K562 (cell line): ENCODE measurements around the gene LAPTM5.

Experiments
- BHLHE40 ChIP-seq: IDR thresholded peaks from 2 replicates; pipeline ENCODE4 v1.6.1; 2011; ENCODE audit warnings: low read length, improper control_type of control experiment
- BRCA1 ChIP-seq, 2 experiments: fragments of 450-650 bp in 1 of 2; sonication (generic) in 1 of 2; formaldehyde crosslinking in 1 of 2; IDR thresholded peaks; 2 replicates each; pipeline versions ENCODE4 v1.5.0 to v1.6.1; 2017 to 2020; ENCODE audit warnings: mild to moderate bottlenecking in 1 of 2, missing genetic modification reagents in 1 of 2
- BRD4 ChIP-seq: fragments of 200-600 bp; sonication (generic); IDR thresholded peaks from 2 replicates; pipeline ENCODE4 v1.6.1; 2017; ENCODE audit warnings: inconsistent platforms
- KAT2B ChIP-seq: IDR thresholded peaks from one replicate; pipeline ENCODE4 v1.6.1; 2012; ENCODE audit warnings: low read depth, mild to moderate bottlenecking, control low read depth, inconsistent platforms, low read length, moderate library complexity
- POLR2A ChIP-seq: fragments of 450-650 bp; conservative IDR thresholded peaks from 2 replicates; pipeline ENCODE4 v1.6.1; 2016
- PPARD ChIP-seq: fragments of 250-450 bp; sonication (Bioruptor Pico); IDR thresholded peaks from 2 replicates; pipeline ENCODE4 v1.8.0; 2022; ENCODE audit warnings: inconsistent platforms, mild to moderate bottlenecking, moderate library complexity
- SMC3 ChIP-seq: conservative IDR thresholded peaks from 2 replicates; pipeline ENCODE4 v1.6.1; 2011; ENCODE audit warnings: low read depth, low read length, improper control_type of control experiment; ENCODE audit not compliant: insufficient read depth
- TAF1 ChIP-seq: IDR thresholded peaks from 2 replicates; pipeline ENCODE4 v1.6.1; 2011; ENCODE audit warnings: mild to moderate bottlenecking, low read length, moderate library complexity; ENCODE audit not compliant: insufficient read depth, control insufficient read depth, severe bottlenecking; ENCODE audit errors: extremely low read depth
- ZNF146 ChIP-seq: IDR thresholded peaks from one replicate; pipeline ENCODE4 v1.6.1; 2018; ENCODE audit warnings: missing compliant biosample characterization; ENCODE audit not compliant: unreplicated experiment
- ZNF212 ChIP-seq: fragments of 450-650 bp; formaldehyde crosslinking; IDR thresholded peaks from 2 replicates; pipeline ENCODE4 v1.4.0; 2020; ENCODE audit warnings: mild to moderate bottlenecking
- TF ChIP-seq, protein P1 (sequence below): fragments of 250-450 bp; sonication (Bioruptor Pico); IDR thresholded peaks from 2 replicates; pipeline ENCODE4 v1.4.0; 2020; ENCODE audit warnings: mild to moderate bottlenecking, moderate library complexity, borderline replicate concordance

GRCh38 chr1:30785714-30786113 is 28.1 kb upstream of the LAPTM5 start:
- TF ChIP-seq BRCA1 (IDR thresholded peaks at IDR 0.05) (no peak), BRCA1 (CRISPR knock-in tag; IDR thresholded peaks at IDR 0.05) (no peak), KAT2B (no peak), ZNF212 (CRISPR knock-in tag) (no peak), POLR2A (no peak), BRD4 (no peak), ZNF146 (CRISPR knock-in tag) (no peak), PPARD (CRISPR knock-in tag) (no peak), TAF1 (no peak), SMC3 (no peak), BHLHE40 (no peak)
- TF ChIP-seq, protein P1, sequence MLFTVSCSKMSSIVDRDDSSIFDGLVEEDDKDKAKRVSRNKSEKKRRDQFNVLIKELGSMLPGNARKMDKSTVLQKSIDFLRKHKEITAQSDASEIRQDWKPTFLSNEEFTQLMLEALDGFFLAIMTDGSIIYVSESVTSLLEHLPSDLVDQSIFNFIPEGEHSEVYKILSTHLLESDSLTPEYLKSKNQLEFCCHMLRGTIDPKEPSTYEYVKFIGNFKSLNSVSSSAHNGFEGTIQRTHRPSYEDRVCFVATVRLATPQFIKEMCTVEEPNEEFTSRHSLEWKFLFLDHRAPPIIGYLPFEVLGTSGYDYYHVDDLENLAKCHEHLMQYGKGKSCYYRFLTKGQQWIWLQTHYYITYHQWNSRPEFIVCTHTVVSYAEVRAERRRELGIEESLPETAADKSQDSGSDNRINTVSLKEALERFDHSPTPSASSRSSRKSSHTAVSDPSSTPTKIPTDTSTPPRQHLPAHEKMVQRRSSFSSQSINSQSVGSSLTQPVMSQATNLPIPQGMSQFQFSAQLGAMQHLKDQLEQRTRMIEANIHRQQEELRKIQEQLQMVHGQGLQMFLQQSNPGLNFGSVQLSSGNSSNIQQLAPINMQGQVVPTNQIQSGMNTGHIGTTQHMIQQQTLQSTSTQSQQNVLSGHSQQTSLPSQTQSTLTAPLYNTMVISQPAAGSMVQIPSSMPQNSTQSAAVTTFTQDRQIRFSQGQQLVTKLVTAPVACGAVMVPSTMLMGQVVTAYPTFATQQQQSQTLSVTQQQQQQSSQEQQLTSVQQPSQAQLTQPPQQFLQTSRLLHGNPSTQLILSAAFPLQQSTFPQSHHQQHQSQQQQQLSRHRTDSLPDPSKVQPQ (CRISPR knock-in tag): no peak
